PC-3 (cell line): ENCODE data around the gene ADAMTS16. TPM values are rescaled to one million over a fixed set of nuclear protein-coding genes. Genes with fewer than 3 reads are reported as not detected.
"Not testable (repeated sequence)": the region's sequence is repeated elsewhere in the genome, so short reads cannot be mapped to it uniquely, and the experiment has no call there.

ENCODE experiments used
- ATAC-seq: fragments of 200-7000 bp; cut with Tn5 transposase; 2 replicates; pipeline ENCODE4 v1.9.1; 2020; ENCODE audit warnings: mild to moderate bottlenecking, moderate library complexity
- BruUV-seq: library from RNA; stranded (reverse); fragments of 400-500 nt; replicated peaks from 2 replicates; lab custom pipeline; 2021; lab: Mats Ljungman, UMichigan
- CTCF ChIA-PET: fragments of 300-600 bp; sonication (Branson Sonifier 250); formaldehyde crosslinking; loops from one replicate; lab custom pipeline; 2022; ENCODE audit warnings: antibody characterized with exemption; lab: Charles Lee
- POLR2A ChIA-PET: fragments of 300-600 bp; sonication (Branson Sonifier 250); formaldehyde crosslinking; loops from one replicate; lab custom pipeline; 2022; ENCODE audit warnings: antibody characterized with exemption; ENCODE audit not compliant: unreplicated experiment; lab: Charles Lee
- DNase-seq: peaks from one replicate; pipeline ENCODE4 v3.0.0-alpha.2; 2015
- H2AFZ ChIP-seq: fragments of 300-600 bp; sonication (generic); 2 replicates; pipeline ENCODE4 v1.6.0; 2016; ENCODE audit warnings: antibody characterized with exemption, low read length
- H3F3A ChIP-seq: fragments of 300-600 bp; sonication (generic); one replicate; pipeline ENCODE4 v1.6.0; 2017; ENCODE audit warnings: antibody characterized with exemption, low read length, control low read depth, mild to moderate bottlenecking; ENCODE audit not compliant: unreplicated experiment
- H3K27ac ChIP-seq: fragments of 300-600 bp; sonication (generic); 2 replicates; pipeline ENCODE4 v1.5.1; 2016; ENCODE audit warnings: mild to moderate bottlenecking, low read length
- H3K27me3 ChIP-seq: fragments of 300-600 bp; sonication (generic); 2 replicates; pipeline ENCODE4 v1.6.1; 2016; ENCODE audit warnings: low read length, mixed read lengths
- H3K36me3 ChIP-seq: fragments of 300-600 bp; sonication (generic); 2 replicates; pipeline ENCODE4 v1.6.1; 2016; ENCODE audit warnings: low read depth, mixed run types, low read length, mixed read lengths
- H3K4me1 ChIP-seq: fragments of 300-600 bp; sonication (generic); 2 replicates; pipeline ENCODE4 v1.5.1; 2016; ENCODE audit warnings: low read length; ENCODE audit not compliant: insufficient read depth
- H3K4me2 ChIP-seq: fragments of 300-600 bp; sonication (generic); 2 replicates; pipeline ENCODE4 v1.6.0; 2016; ENCODE audit warnings: low read length
- H3K4me3 ChIP-seq: fragments of 300-600 bp; sonication (generic); 2 replicates; pipeline ENCODE4 v1.5.1; 2016; ENCODE audit warnings: mild to moderate bottlenecking, low read length, mixed read lengths
- H3K79me2 ChIP-seq: fragments of 300-600 bp; sonication (generic); 2 replicates; pipeline ENCODE4 v1.6.1; 2017; ENCODE audit warnings: low read length, mixed read lengths
- H3K9ac ChIP-seq: fragments of 300-600 bp; sonication (generic); 2 replicates; pipeline ENCODE4 v1.6.0; 2016; ENCODE audit warnings: mild to moderate bottlenecking, low read length
- H3K9me2 ChIP-seq: fragments of 300-600 bp; sonication (generic); replicated peaks from 2 replicates; pipeline ENCODE4 v1.6.1; 2016; ENCODE audit warnings: mixed run types, low read length, mixed read lengths
- H3K9me3 ChIP-seq: fragments of 300-600 bp; sonication (generic); 2 replicates; pipeline ENCODE4 v1.6.1; 2016; ENCODE audit warnings: low read length, mixed read lengths
- H4K20me1 ChIP-seq: fragments of 300-600 bp; sonication (generic); 2 replicates; pipeline ENCODE4 v1.6.1; 2016; ENCODE audit warnings: low read length, mixed read lengths
- EZH2 ChIP-seq: fragments of 300-600 bp; sonication (generic); IDR thresholded peaks from one replicate; pipeline ENCODE4 v1.6.1; 2017; ENCODE audit warnings: antibody characterized with exemption, mild to moderate bottlenecking, low read length; ENCODE audit not compliant: unreplicated experiment
- EZH2phosphoT487 ChIP-seq: fragments of 300-600 bp; sonication (generic); IDR thresholded peaks from 2 replicates; pipeline ENCODE4 v1.6.1; 2018; ENCODE audit warnings: mild to moderate bottlenecking, antibody characterized with exemption, low read length, borderline replicate concordance
- intact Hi-C: fragments of 100-400 bp; cut with micrococcal nuclease; formaldehyde crosslinking; loops from 2 replicates; pipeline ENCODE4 v1.9.0; 2023
- total RNA-seq: library from RNA; depleted of rRNA; stranded (reverse); fragments of >200 nt; gene quantifications from 2 replicates; pipeline ENCODE4 v1.2.3, GENCODE V29; 2014
- TF ChIP-seq, protein P1 (sequence below): fragments of 300-600 bp; sonication (generic); conservative IDR thresholded peaks from 2 replicates; pipeline ENCODE4 v1.5.1; 2017; ENCODE audit warnings: antibody characterized with exemption, low read depth, mild to moderate bottlenecking, low read length

Gene ADAMTS16
- total RNA-seq, 1 experiment from 2014 or later: 1.7 TPM

- intact Hi-C loops: no loop called here
- Histone ChIP-seq H3F3A (no peaks in the 10 kb centered on the region), H3K27ac (no peak overlapping the region), H3K36me3 (no peaks in the 10 kb centered on the region), H4K20me1 (no peaks in the 10 kb centered on the region), H3K9me2 (no peaks in the 10 kb centered on the region), H3K4me2 (no peak overlapping the region), H3K9ac (no peak overlapping the region), H3K9me3 (no peaks in the 10 kb centered on the region), H2AFZ (no peak overlapping the region), H3K4me1 (peaks cover 15% of the 10 kb centered on the region), H3K4me3 (no peak overlapping the region), H3K27me3 (peaks cover 9% of the 10 kb centered on the region), H3K79me2 (no peaks in the 10 kb centered on the region)
- DNase-seq (no peak), ATAC-seq (no peak)
- ChIA-PET POLR2A (no interaction called here), CTCF (no interaction called here)
- no TSS peak for BruUV-seq
- TF ChIP-seq EZH2phosphoT487 (no peak), EZH2 (no peak)
- TF ChIP-seq, protein P1, sequence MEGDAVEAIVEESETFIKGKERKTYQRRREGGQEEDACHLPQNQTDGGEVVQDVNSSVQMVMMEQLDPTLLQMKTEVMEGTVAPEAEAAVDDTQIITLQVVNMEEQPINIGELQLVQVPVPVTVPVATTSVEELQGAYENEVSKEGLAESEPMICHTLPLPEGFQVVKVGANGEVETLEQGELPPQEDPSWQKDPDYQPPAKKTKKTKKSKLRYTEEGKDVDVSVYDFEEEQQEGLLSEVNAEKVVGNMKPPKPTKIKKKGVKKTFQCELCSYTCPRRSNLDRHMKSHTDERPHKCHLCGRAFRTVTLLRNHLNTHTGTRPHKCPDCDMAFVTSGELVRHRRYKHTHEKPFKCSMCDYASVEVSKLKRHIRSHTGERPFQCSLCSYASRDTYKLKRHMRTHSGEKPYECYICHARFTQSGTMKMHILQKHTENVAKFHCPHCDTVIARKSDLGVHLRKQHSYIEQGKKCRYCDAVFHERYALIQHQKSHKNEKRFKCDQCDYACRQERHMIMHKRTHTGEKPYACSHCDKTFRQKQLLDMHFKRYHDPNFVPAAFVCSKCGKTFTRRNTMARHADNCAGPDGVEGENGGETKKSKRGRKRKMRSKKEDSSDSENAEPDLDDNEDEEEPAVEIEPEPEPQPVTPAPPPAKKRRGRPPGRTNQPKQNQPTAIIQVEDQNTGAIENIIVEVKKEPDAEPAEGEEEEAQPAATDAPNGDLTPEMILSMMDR: no peak
Observed at GRCh38 chr5:5134107-5134506, 6.0 kb upstream of the ADAMTS16 start.

- Histone ChIP-seq H3K4me1 (peaks cover 16% of the 10 kb centered on the region), H3K9ac (no peak overlapping the region), H2AFZ (no peak overlapping the region), H3F3A (no peaks in the 10 kb centered on the region), H3K36me3 (no peaks in the 10 kb centered on the region), H3K4me3 (no peak overlapping the region), H3K27ac (no peak overlapping the region), H4K20me1 (no peaks in the 10 kb centered on the region), H3K9me3 (no peaks in the 10 kb centered on the region), H3K9me2 (no peaks in the 10 kb centered on the region), H3K27me3 (peaks cover 25% of the 10 kb centered on the region), H3K79me2 (no peaks in the 10 kb centered on the region), H3K4me2 (peak overlapping the region; percentile 35)
- no TSS peak for BruUV-seq
- intact Hi-C loops: no loop called here
- ChIA-PET CTCF (no interaction called here), POLR2A (no interaction called here)
- TF ChIP-seq EZH2phosphoT487 (no peak), EZH2 (no peak)
- TF ChIP-seq, protein P1: no peak
- ATAC-seq: peak; percentile 87
- DNase-seq: peak; percentile 91
Observed at GRCh38 chr5:5135957-5136676, 4.0 kb upstream of the ADAMTS16 start.

GRCh38 chr5:5137851-5138250, 2.3 kb upstream of the ADAMTS16 start:
- peaks cover 20% of the 10 kb centered on the region for H3K4me1 ChIP-seq
- H3K9ac ChIP-seq, BruUV-seq, H3K27ac ChIP-seq, H3K79me2 ChIP-seq, POLR2A ChIA-PET, H3F3A ChIP-seq, H3K9me2 ChIP-seq, H2AFZ ChIP-seq, DNase-seq, intact Hi-C loops, ATAC-seq, H4K20me1 ChIP-seq, CTCF ChIA-PET, H3K4me2 ChIP-seq, H3K9me3 ChIP-seq, H3K36me3 ChIP-seq, H3K4me3 ChIP-seq: not testable (repeated sequence)
- H3K27me3 ChIP-seq: peaks cover 26% of the 10 kb centered on the region
